GM12873 (cell line): ENCODE measurements around the gene BIN1.

Experiments
- CTCF ChIP-seq: IDR thresholded peaks from 2 replicates; pipeline ENCODE4 v1.5.1; 2012; ENCODE audit warnings: low read depth, mild to moderate bottlenecking, moderate library complexity, low read length, control low read depth; ENCODE audit not compliant: insufficient read depth; ENCODE audit errors: missing control alignments

BIN1 gene

GRCh38 chr2:127069003-127069402 lies 38.0 kb downstream of the BIN1 start:
- no peak for TF ChIP-seq CTCF

GRCh38 chr2:127068351-127068741 lies 38.6 kb downstream of the BIN1 start:
- TF ChIP-seq CTCF, result no peak

- TF ChIP-seq CTCF, result peak; percentile 85
Observed at GRCh38 chr2:127067620-127068350, 39.2 kb downstream of the BIN1 start.

- TF ChIP-seq CTCF, result no peak
Observed at GRCh38 chr2:127066942-127067341, 40.0 kb downstream of the BIN1 start.

GRCh38 chr2:127065940-127066318 lies 41.0 kb downstream of the BIN1 start:
- TF ChIP-seq CTCF, result no peak

- TF ChIP-seq CTCF, result no peak
Observed at GRCh38 chr2:127065299-127065939, 41.5 kb downstream of the BIN1 start.

- TF ChIP-seq CTCF, result no peak
Observed at GRCh38 chr2:127064642-127065250, 42.2 kb downstream of the BIN1 start.
